Trophoblast cell (in vitro differentiated cells and primary cell): Measurements from ENCODE around the gene CCDC88B.

Experiments used
- DNase-seq, 2 donors: peaks; one replicate each; pipeline ENCODE4 v3.0.0-alpha.2; 2016
- H2AFZ ChIP-seq: 2 replicates; pipeline ENCODE4 v1.6.1; 2013; ENCODE audit warnings: low read length, moderate library complexity, mild to moderate bottlenecking; ENCODE audit not compliant: insufficient read depth, poor library complexity
- H2AK5ac ChIP-seq: 2 replicates; pipeline ENCODE4 v1.6.1; 2013; ENCODE audit warnings: mild to moderate bottlenecking, low read length
- H2BK120ac ChIP-seq: 2 replicates; pipeline ENCODE4 v1.6.1; 2013; ENCODE audit warnings: low read length, mild to moderate bottlenecking, moderate library complexity; ENCODE audit not compliant: insufficient read depth, poor library complexity
- H2BK12ac ChIP-seq: 2 replicates; pipeline ENCODE4 v1.6.1; 2013; ENCODE audit warnings: mild to moderate bottlenecking, low read length, moderate library complexity
- H2BK5ac ChIP-seq: 2 replicates; pipeline ENCODE4 v1.6.1; 2013; ENCODE audit warnings: low read length, low read depth, moderate library complexity, mild to moderate bottlenecking; ENCODE audit not compliant: poor library complexity
- H3K14ac ChIP-seq: 2 replicates; pipeline ENCODE4 v1.6.1; 2013; ENCODE audit warnings: mild to moderate bottlenecking, low read length
- H3K18ac ChIP-seq: 2 replicates; pipeline ENCODE4 v1.6.1; 2013; ENCODE audit warnings: mild to moderate bottlenecking, low read length
- H3K23ac ChIP-seq: 2 replicates; pipeline ENCODE4 v1.6.1; 2013; ENCODE audit warnings: low read length
- H3K27ac ChIP-seq: 2 replicates; pipeline ENCODE4 v1.5.1; 2013; ENCODE audit warnings: low read depth, mild to moderate bottlenecking, inconsistent platforms, low read length, moderate library complexity
- H3K27me3 ChIP-seq: 2 replicates; pipeline ENCODE4 v1.6.1; 2013; ENCODE audit warnings: inconsistent platforms, mild to moderate bottlenecking, low read length, moderate library complexity; ENCODE audit not compliant: insufficient read depth
- H3K36me3 ChIP-seq, 2 experiments: 1 replicate in 1 of 2; 2 replicates in 1 of 2; pipeline ENCODE4 v1.6.1; 2013; ENCODE audit warnings: low read length in 2 of 2, mild to moderate bottlenecking in 2 of 2, moderate library complexity in 1 of 2; ENCODE audit not compliant: insufficient read depth in 2 of 2, control insufficient read depth in 1 of 2
- H3K4ac ChIP-seq: 2 replicates; pipeline ENCODE4 v1.6.1; 2013; ENCODE audit warnings: low read depth, mild to moderate bottlenecking, low read length, moderate library complexity
- H3K4me1 ChIP-seq, 2 experiments: 1 replicate in 1 of 2; 2 replicates in 1 of 2; pipeline ENCODE4 v1.6.1; 2013; ENCODE audit warnings: low read length in 2 of 2, mild to moderate bottlenecking in 2 of 2, moderate library complexity in 1 of 2; ENCODE audit not compliant: insufficient read depth in 2 of 2, control insufficient read depth in 1 of 2
- H3K4me2 ChIP-seq: 2 replicates; pipeline ENCODE4 v1.6.1; 2013; ENCODE audit warnings: inconsistent platforms, mild to moderate bottlenecking, low read length, moderate library complexity
- H3K4me3 ChIP-seq: 2 replicates; pipeline ENCODE4 v1.5.1; 2013; ENCODE audit warnings: mild to moderate bottlenecking, low read depth, low read length, inconsistent platforms
- H3K79me1 ChIP-seq: one replicate; pipeline ENCODE4 v1.6.1; 2013; ENCODE audit warnings: low read length
- H3K79me2 ChIP-seq: 2 replicates; pipeline ENCODE4 v1.6.1; 2013; ENCODE audit warnings: low read length, mild to moderate bottlenecking; ENCODE audit not compliant: control insufficient read depth, insufficient read depth, poor library complexity
- H3K9ac ChIP-seq: 2 replicates; pipeline ENCODE4 v1.6.1; 2013; ENCODE audit warnings: mild to moderate bottlenecking, low read length
- H3K9me3 ChIP-seq: 2 replicates; pipeline ENCODE4 v1.6.1; 2013; ENCODE audit warnings: low read depth, mild to moderate bottlenecking, control low read depth, inconsistent platforms, low read length; ENCODE audit not compliant: insufficient read depth
- H4K12ac ChIP-seq: 2 replicates; pipeline ENCODE4 v1.6.1; 2013; ENCODE audit warnings: low read depth, mild to moderate bottlenecking, low read length, moderate library complexity
- H4K8ac ChIP-seq: 2 replicates; pipeline ENCODE4 v1.6.1; 2013; ENCODE audit warnings: low read depth, mild to moderate bottlenecking, low read length, moderate library complexity
- H4K91ac ChIP-seq: one replicate; pipeline ENCODE4 v1.6.1; 2013; ENCODE audit warnings: low read depth, mild to moderate bottlenecking, low read length, moderate library complexity
- WGBS: extraction: QIAGEN DNeasy Blood & Tissue Kit; methylation state at CpG from one replicate; pipeline ENCODE4 v1.1.7; 2013; ENCODE audit warnings: missing lambda C conversion rate; ENCODE audit not compliant: insufficient read length, insufficient coverage; ENCODE audit errors: extremely low coverage; 5-methylcytosine and 5-hydroxymethylcytosine counted together

Gene CCDC88B

GRCh38 chr11:64384028-64384737, 44.2 kb downstream of the CCDC88B start:
- Histone ChIP-seq H3K9me3 (peaks cover 3% of the 10 kb centered on the region), H3K18ac (peak overlapping the region; percentile 6), H2BK12ac (peak overlapping the region; percentile 78), H4K8ac (peak overlapping the region; percentile 13), H2AFZ (no peak overlapping the region), H3K79me1 (peaks cover 29% of the 10 kb centered on the region), H3K4me2 (no peak overlapping the region), H3K4ac (peak overlapping the region; percentile 42), H2AK5ac (peak overlapping the region; percentile 43), H3K4me1 (peaks cover 31 to 37% of the 10 kb centered on the region in 2 experiments), H3K14ac (no peak overlapping the region), H3K36me3 (peaks cover 0 to 2% of the 10 kb centered on the region in 2 experiments), H3K9ac (no peak overlapping the region), H3K4me3 (no peak overlapping the region), H3K27me3 (no peaks in the 10 kb centered on the region), H4K12ac (no peak overlapping the region), H2BK120ac (peak overlapping the region; percentile 47), H3K79me2 (peaks cover 3% of the 10 kb centered on the region), H3K27ac (no peak overlapping the region), H4K91ac (peak overlapping the region; percentile 56), H2BK5ac (peak overlapping the region; percentile 23), H3K23ac (no peak overlapping the region)
- peak in 1 of 2 donors; percentile 10 for DNase-seq
- WGBS = no CpG with 5 or more reads among the region's 17 CpGs

- Histone ChIP-seq H4K12ac (no peak overlapping the region), H4K8ac (peak overlapping the region; percentile 67), H3K79me2 (peaks cover 3% of the 10 kb centered on the region), H3K9me3 (peaks cover 3% of the 10 kb centered on the region), H3K27me3 (no peaks in the 10 kb centered on the region), H2BK12ac (peak overlapping the region; percentile 95), H3K18ac (peak overlapping the region; percentile 63), H3K14ac (peak overlapping the region; percentile 82), H3K36me3 (no peaks in the 10 kb centered on the region), H3K79me1 (peaks cover 29% of the 10 kb centered on the region), H3K4ac (peak overlapping the region; percentile 60), H2AK5ac (peak overlapping the region; percentile 76), H3K9ac (no peak overlapping the region), H4K91ac (peak overlapping the region; percentile 95), H3K4me3 (peak overlapping the region; percentile 34), H2BK5ac (peak overlapping the region; percentile 87), H3K4me2 (no peak overlapping the region), H3K4me1 (peaks cover 31 to 35% of the 10 kb centered on the region in 2 experiments), H3K23ac (no peak overlapping the region), H2BK120ac (peak overlapping the region; percentile 95), H2AFZ (no peak overlapping the region), H3K27ac (peak overlapping the region; percentile 89)
- peak in 1 of 2 donors; percentile 16 for DNase-seq
- no CpG with 5 or more reads among the region's 15 CpGs for WGBS
Measured at GRCh38 chr11:64384981-64385944, 45.3 kb downstream of the CCDC88B start.

DNA sequence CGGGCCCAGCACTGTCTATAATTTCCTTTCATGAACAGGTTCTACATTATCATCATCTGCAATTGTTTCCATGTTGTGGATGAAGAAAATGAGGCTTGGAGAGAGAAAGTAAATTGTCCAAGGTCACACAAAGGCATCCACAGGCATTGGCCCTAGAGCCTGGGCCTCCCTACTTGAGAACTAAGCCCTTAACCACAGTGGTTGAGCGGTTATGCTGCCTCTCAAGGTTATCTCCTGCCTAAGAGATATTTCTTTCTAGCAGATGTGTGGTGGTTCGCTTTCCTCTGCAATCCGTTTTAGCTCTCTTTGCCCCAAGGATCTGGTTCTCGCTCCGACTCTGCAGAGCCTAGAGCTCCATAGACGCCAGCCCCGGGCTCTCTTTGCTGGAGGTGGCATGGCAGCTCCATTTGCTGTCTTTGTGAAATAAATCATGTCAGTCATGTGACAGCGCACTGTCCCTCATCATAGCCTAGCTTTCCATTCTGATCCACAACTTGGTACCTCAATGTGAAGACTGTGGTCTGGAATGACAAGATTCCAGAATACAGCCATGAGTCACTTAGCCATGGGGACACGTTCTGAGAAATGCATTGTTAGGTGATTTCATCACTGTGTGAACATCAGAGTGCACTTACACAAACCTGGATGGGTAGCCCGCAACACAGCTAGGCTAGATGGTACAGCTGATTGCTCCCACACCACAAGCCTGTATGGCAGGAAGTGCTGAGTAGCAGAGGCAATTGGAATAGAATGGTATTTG, 46.1 kb downstream of the CCDC88B start:
- no peak overlapping the region for H3K4me3 ChIP-seq
- H2BK5ac ChIP-seq = peak overlapping the region; percentile 87
- no peak overlapping the region for H2AFZ ChIP-seq
- H3K4me1 ChIP-seq = peaks cover 31 to 35% of the 10 kb centered on the region in 2 experiments
- no peak overlapping the region for H4K12ac ChIP-seq
- peak overlapping the region; percentile 34 for H3K4ac ChIP-seq
- peak overlapping the region; percentile 82 for H3K14ac ChIP-seq
- peak overlapping the region; percentile 76 for H2AK5ac ChIP-seq
- peak overlapping the region; percentile 95 for H2BK12ac ChIP-seq
- H4K8ac ChIP-seq = no peak overlapping the region
- H3K79me1 ChIP-seq = peaks cover 25% of the 10 kb centered on the region
- H2BK120ac ChIP-seq = peak overlapping the region; percentile 95
- H4K91ac ChIP-seq = peak overlapping the region; percentile 95
- no peaks in the 10 kb centered on the region for H3K36me3 ChIP-seq
- H3K27ac ChIP-seq = peak overlapping the region; percentile 89
- WGBS = no CpG with 5 or more reads among the region's 11 CpGs
- H3K9ac ChIP-seq = no peak overlapping the region
- peaks cover 3% of the 10 kb centered on the region for H3K79me2 ChIP-seq
- DNase-seq = peak; percentile 95 to 99
- peaks cover 3% of the 10 kb centered on the region for H3K9me3 ChIP-seq
- peak overlapping the region; percentile 33 for H3K4me2 ChIP-seq
- H3K23ac ChIP-seq = no peak overlapping the region
- no peaks in the 10 kb centered on the region for H3K27me3 ChIP-seq
- peak overlapping the region; percentile 63 for H3K18ac ChIP-seq

GRCh38 chr11:64387916-64388315, 47.9 kb downstream of the CCDC88B start:
- peak overlapping the region; percentile 51 for H2BK12ac ChIP-seq
- no peak overlapping the region for H4K91ac ChIP-seq
- peaks cover 3% of the 10 kb centered on the region for H3K9me3 ChIP-seq
- H3K79me2 ChIP-seq = peaks cover 3% of the 10 kb centered on the region
- H2BK5ac ChIP-seq = no peak overlapping the region
- no peak overlapping the region for H3K27ac ChIP-seq
- H3K18ac ChIP-seq = no peak overlapping the region
- no peak overlapping the region for H3K4me2 ChIP-seq
- peak overlapping the region; percentile 28 for H3K4me3 ChIP-seq
- no peak overlapping the region for H3K23ac ChIP-seq
- DNase-seq = no peak
- no peak overlapping the region for H2AFZ ChIP-seq
- no peak overlapping the region for H2BK120ac ChIP-seq
- H3K4ac ChIP-seq = no peak overlapping the region
- H3K4me1 ChIP-seq = peaks cover 29 to 37% of the 10 kb centered on the region in 2 experiments
- no peak overlapping the region for H2AK5ac ChIP-seq
- no peak overlapping the region for H3K14ac ChIP-seq
- H4K12ac ChIP-seq = no peak overlapping the region
- no peak overlapping the region for H4K8ac ChIP-seq
- H3K27me3 ChIP-seq = no peaks in the 10 kb centered on the region
- peaks cover 28% of the 10 kb centered on the region for H3K79me1 ChIP-seq
- H3K36me3 ChIP-seq = no peaks in the 10 kb centered on the region
- no peak overlapping the region for H3K9ac ChIP-seq
